GM19463 (cell line): ENCODE results near the gene CCDC87.
"Not testable (repeated sequence)": the region's sequence is repeated elsewhere in the genome, so short reads cannot be mapped to it uniquely, and the experiment has no call there.

ENCODE experiments used
- ATAC-seq: cut with Tn5 transposase; IDR thresholded peaks from one replicate; pipeline ENCODE4 v1.9.1; 2021; ENCODE audit warnings: mild to moderate bottlenecking, moderate library complexity; ENCODE audit not compliant: unreplicated experiment

The CCDC87 gene

GRCh38 chr11:66582565-66583147, 10.2 kb downstream of the CCDC87 start:
- ATAC-seq, result not testable (repeated sequence)

GRCh38 chr11:66581261-66581660, 11.6 kb downstream of the CCDC87 start:
- no peak for ATAC-seq

DNA sequence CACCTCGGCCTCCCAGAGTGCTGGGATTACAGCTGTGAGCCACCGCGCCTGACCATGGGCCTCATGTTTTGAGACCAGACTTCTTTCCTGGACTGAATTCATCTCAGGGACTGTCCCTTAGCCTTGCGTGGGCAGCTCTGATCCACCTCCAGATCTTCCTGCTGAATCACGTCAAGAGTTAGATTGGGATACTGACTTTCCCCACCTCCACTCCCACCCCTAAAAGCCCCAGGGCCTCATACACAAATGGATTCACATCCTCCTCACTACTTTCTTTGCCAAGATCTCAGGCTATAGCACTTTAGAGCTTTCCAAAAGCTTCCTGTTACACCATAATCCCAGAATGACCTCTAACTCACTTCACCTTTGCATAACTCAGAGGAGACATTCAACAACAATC, 12.1 kb downstream of the CCDC87 start:
- no peak for ATAC-seq

GRCh38 chr11:66579017-66579606, 13.8 kb downstream of the CCDC87 start:
- ATAC-seq, result no peak

DNA sequence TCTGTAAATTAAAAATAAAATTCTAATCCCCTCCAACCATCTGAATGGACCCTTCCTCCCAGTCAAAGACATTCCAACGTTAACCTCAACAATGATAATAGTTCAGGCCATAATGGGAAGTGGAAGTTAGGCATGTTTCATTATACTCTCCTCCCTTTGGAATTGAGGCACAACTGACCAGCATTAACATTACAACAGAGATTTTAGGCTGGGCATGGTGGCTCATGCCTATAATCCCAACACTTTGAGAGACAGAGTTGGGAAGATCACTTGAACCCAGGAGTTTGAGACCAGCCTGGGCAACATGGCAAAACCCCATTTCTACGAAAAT, 22.0 kb downstream of the CCDC87 start:
- ATAC-seq, result no peak

- no peak for ATAC-seq
Measured at GRCh38 chr11:66570079-66570849, 22.6 kb downstream of the CCDC87 start.

- ATAC-seq, result no peak
Measured at GRCh38 chr11:66569076-66569475, 23.8 kb downstream of the CCDC87 start.

DNA sequence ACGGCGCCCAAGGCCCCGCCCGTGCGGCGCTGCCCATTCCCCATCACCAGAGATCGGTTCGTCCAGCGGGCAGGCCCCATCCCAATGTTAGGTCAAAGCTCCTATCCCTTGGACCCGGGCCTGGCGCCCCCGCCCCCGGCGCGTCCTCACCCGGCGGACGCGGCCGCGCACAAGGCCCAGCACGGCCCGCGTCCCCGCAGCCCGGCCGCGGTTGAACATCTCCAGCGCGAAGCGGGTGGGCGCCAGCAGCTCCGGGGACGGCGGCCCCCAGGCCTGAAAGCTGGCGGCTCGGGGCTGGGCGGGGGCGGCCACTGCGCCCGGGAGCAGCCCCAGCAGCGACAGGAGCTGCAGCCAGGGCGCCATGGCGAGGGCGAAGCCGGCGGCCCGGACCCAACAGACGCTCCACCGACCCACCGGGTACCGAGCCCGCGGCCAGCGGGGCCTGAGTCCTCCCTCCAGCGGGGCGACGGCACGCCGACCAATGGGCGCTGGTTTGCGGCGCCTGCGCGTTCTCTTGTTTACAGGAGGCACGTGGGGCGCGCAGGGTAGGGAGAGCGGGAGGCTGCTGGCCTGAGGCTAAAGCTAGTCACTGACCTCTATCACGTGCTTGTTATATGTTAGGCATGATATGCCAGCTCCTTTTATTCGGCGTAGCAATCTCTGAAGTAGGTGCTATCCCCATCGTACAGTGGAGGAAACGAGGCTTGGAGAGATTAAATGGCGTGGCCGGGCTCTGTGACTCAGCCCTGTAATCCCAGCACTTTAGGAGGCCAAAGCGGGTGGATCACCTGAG, 24.5 kb downstream of the CCDC87 start, which contains the start of gene CTSF:
Gene CTSF (minus strand): TSS at position 483 of the 793 bp plus-strand sequence. CDS start 120 bp downstream, at position 363.
- ATAC-seq, result peak; percentile 48

GRCh38 chr11:66567787-66568123, 25.1 kb downstream of the CCDC87 start:
- ATAC-seq, result no peak

DNA sequence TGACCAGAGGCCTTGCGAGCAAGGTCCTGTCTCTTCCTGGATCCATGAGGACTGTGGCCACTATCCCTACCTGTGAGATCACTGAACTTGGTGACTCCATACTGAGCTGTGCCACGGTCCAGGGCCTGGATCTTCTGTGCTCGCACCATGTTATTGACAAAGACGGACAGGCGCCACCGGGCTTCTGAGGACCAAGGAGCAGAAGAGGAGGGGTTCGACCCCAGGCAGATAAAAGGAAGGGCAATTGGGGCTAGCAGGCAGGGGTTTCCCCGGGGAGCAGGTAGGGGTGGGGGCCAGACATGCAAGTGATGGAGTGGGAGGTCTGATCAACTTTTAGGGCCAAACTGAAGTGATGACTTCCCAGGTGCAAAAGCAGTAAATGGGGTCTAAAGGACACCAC, 26.6 kb downstream of the CCDC87 start:
- no peak for ATAC-seq

DNA sequence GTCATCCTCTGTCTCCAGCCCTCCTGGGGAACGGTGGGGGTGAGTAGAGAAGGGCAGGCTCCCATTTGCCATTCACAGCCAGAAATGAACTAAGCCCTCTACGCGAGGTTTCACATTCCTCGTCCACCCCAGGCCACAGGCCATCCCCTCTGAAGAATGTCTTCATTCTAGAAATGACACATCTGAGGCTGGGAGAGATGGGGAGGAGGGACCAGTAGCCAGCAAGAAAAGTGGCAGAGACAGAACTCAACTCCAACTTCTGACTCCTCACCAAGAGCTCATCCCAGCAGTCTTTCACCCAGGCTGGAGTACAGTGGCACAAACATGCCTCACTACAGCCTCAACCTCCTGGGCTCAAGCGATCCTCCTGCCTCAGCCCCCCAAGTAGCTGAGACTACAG, 27.9 kb downstream of the CCDC87 start:
- ATAC-seq, result no peak

DNA sequence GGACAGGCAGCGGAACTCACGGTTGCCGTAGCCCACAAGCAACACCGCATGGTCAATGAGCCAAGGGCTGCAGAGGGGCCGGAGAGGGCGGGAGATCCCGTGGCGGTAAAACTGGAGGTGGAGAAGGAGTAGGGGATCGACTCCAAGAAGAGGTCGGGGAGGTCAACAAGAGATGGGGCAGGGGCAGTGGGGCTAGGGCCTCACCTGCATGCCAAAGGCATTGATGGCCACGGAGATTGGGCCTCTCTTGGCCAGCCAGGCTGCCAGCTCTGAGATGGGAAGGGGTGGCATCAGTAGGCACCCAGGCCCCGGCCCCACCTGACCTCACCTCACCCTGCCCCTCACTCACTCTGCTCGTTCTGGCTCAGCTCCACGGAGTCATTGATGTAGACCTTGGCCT, 28.3 kb downstream of the CCDC87 start:
- no peak for ATAC-seq

DNA sequence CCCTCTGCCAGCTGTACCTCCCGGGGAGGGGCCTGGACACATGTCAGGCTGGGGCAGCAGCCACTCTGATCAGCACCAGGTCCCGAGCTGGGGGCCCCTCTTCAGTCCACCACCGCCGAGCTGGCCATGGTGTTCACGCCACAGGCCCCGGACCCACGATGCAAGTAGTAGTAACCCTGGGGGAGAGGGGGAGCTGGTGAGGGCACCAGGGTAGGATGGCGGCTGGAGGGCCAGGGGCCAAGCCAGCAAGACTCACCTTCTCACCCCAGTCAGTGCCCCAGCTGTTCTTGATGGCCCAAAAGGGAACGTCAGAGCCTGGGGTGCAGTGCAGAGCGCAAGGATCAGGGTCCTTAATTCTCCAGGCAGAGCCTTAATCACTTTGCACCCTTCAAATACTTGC, 29.0 kb downstream of the CCDC87 start:
- ATAC-seq, result no peak

GRCh38 chr11:66562907-66563583, 29.8 kb downstream of the CCDC87 start:
- ATAC-seq, result no peak

DNA sequence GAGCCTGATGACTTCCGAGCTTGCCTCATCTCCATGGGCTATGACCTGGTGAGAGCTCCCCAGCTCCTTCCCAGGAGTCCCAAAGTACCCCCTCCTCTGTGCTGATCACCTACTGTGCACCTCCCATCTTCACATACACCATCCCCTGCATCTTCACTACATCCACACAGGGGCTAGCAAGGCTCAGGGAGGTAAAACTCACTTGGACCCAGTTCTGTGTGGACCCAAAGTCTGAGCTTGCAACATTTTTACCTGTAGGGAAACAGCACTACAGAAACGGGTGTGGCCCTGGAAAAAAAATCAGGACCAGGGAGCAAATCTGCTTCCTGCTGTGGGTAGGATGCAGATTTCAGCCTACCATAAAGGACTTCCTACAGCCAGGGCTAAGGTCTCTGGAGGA, 30.6 kb downstream of the CCDC87 start:
- no peak for ATAC-seq

GRCh38 chr11:66561975-66562248, 31.0 kb downstream of the CCDC87 start:
- no peak for ATAC-seq

DNA sequence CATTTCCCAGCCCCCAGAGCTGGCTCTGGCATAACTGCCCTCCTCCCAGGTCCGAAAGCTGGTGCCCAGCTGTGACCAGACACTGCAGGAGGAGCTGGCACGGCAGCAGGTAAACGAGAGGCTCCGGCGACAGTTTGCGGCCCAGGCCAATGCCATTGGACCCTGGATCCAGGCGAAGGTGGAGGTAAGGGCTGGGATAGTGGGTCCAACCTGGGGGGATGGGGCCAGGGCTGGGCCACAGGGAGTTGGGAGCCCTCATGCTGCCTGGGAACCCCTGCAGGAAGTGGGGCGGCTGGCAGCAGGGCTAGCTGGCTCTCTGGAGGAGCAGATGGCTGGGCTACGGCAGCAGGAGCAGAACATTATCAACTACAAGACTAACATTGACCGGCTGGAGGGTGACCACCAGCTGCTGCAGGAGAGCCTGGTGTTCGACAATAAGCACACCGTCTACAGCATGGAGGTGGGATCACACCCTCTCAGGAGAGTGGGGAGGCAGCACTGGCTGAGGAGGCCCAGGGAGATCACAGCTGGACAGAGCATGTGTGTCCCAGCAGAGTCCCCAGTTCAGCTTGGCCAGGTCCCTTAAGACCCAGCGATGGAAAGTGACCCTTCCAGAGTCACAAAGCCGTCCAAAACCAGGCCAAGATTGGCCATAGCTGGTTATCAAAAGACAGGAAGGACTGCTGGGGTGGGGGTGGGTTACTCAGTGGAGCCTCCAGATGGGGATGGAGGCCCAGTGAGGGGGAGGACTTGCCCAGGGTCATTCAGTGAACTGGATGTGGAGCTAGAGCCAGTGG, 31.5 kb downstream of the CCDC87 start:
- ATAC-seq, result no peak

- no peak for ATAC-seq
Measured at GRCh38 chr11:66559866-66560676, 32.8 kb downstream of the CCDC87 start.

GRCh38 chr11:66559142-66559865, 33.6 kb downstream of the CCDC87 start:
- ATAC-seq, result no peak
